ENCODE data around the gene LRPAP1.
"Not testable (repeated sequence)": the region's sequence is repeated elsewhere in the genome, so short reads cannot be mapped to it uniquely, and the experiment has no call there.

Gene LRPAP1

DNA sequence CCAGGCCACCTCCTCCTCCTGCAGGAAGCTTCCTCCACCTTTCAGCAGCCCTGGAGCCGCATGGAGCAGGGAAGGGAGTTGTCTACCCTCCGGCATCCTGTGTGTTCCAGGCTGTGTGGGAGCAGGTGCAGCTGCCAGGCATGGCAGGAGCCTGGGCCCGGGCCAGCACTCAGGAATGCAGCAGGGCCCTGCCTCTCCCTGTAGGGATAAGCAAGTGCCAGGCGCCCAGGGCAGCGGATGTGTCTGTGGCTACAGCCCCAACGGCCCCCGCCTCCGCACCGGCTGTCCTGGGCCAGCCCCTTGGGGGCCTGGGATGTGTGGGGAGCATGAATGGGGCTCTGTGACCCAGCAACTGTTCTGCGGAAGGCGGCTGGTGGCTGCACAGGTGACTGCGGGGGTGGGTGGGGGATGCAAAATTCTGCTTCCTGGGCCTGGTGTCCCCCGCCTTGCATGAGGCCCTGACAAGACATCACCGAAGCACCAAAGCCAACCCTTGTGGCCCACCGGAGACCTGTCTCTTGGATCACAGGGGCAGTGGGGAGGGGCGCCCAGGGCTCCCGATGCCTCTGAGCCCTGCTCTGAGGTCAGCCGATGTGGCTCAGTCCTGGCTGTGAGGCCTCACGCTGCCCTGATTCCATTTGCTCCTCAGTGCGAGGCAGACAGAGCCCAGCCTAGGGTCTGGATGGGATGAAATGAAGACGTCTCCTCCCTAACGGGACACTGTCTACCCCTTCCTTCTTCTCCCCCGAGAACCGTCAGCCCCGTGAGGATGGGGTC lies 70.5 kb downstream of the LRPAP1 start:
- peak; percentile 66 for DNase-seq

DNA sequence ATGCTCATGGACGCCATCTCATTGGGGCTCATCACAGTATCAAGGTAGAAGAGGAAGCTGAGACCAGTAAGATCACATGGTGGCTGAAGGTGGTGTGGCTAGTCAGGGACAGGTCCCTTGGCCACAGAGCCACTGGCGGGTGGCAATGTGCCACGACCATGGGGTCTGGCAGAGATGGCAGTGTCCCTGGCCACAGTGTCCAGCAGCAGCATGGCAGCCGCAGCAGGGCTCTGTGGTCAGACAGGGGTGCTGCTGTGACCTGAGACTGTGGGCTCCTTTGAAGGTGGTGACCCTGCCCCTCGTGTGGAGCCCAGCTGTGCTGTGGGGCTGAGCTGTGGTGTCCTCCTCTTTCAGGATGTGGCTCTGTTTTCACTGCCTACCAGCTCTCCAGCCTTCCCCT lies 71.3 kb downstream of the LRPAP1 start:
- no peak for DNase-seq

DNA sequence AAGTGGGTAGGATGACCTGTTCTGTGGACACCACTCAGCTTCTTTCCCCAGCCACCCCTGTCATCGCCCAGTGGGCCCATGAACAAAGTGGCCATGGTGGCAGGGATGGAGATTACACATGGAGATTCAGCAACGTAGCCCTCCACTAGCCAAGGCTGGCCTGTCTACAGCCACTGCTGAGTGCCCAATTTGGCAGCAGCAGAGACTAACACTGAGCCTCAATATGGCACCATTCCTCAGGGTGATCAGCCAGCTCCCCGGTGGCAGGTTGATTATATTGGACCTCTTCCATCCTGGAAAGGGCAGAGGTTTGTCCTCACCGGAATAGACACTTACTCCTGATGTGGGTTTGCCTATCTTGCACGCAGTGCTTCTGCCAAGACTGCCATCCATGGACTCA lies 73.1 kb downstream of the LRPAP1 start:
- not testable (repeated sequence) for DNase-seq

GRCh38 chr4:3458371-3458770 lies 73.9 kb downstream of the LRPAP1 start:
- no peak for DNase-seq

GRCh38 chr4:3455596-3455995 lies 76.6 kb downstream of the LRPAP1 start:
- DNase-seq: not testable (repeated sequence)

All from right kidney (tissue), 1 donor.